K562 (cell line): ENCODE measurements around the gene GOLGA8T. TPM values are rescaled to one million over a fixed set of nuclear protein-coding genes. Genes with fewer than 3 reads are reported as not detected.
"Not testable (repeated sequence)": the region's sequence is repeated elsewhere in the genome, so short reads cannot be mapped to it uniquely, and the experiment has no call there.

Experiments
- ATAC-seq: fragments of 200-7000 bp; cut with Tn5 transposase; 3 replicates; pipeline ENCODE4 v1.9.1; 2020; ENCODE audit warnings: moderate library complexity
- Bru-seq: library from RNA; stranded (reverse); fragments of 400-500 nt; gene quantifications from one replicate; lab custom pipeline; 2021; lab: Mats Ljungman, UMichigan
- BruChase-seq, 2 experiments: library from RNA; stranded (reverse); fragments of 400-500 nt; gene quantifications; one replicate each; lab custom pipeline; 2021; lab: Mats Ljungman, UMichigan
- BruUV-seq: library from RNA; stranded (reverse); fragments of 400-500 nt; replicated peaks from 2 replicates; lab custom pipeline; 2021; lab: Mats Ljungman, UMichigan
- CTCF ChIA-PET: fragments of 300-600 bp; formaldehyde crosslinking; extraction: SDS; loops from one replicate; lab custom pipeline; 2021; ENCODE audit warnings: low intra/inter-chr PET ratio; lab: Yijun Ruan, JAX
- POLR2A ChIA-PET: fragments of 300-600, 350-650 bp; sonication (Branson Sonifier 250); formaldehyde crosslinking; extraction: SDS; loops from one replicate; lab custom pipeline; 2021; ENCODE audit warnings: antibody characterized with exemption, inconsistent platforms; lab: Yijun Ruan, JAX
- DNase-seq, 4 experiments: peaks; one replicate each; pipeline versions ENCODE4 v3.0.0 to v3.0.0-alpha.2; 2011 to 2018; ENCODE audit warnings: low spot score in 3 of 4, mixed read lengths in 3 of 4; ENCODE audit errors: extremely low read depth in 1 of 4
- FAIRE-seq: peaks from 2 replicates; lab custom pipeline; 2011; peaks lifted over from hg19 to GRCh38; lab: Jason Lieb, UNC
- H2AFZ ChIP-seq: 2 replicates; pipeline ENCODE4 v1.6.0; 2011; ENCODE audit warnings: low read depth, low read length, control low read depth, inconsistent platforms
- H3K27ac ChIP-seq: fragments of 200-600 bp; 3 replicates; pipeline ENCODE4 v1.8.0; 2011; ENCODE audit warnings: low read depth, mild to moderate bottlenecking, control low read depth, inconsistent platforms, low read length, moderate library complexity, mixed read lengths; ENCODE audit errors: extremely low read depth
- H3K27me3 ChIP-seq, 2 experiments: fragments of 300-600 bp in 1 of 2; 2 replicates in 1 of 2; 3 replicates in 1 of 2; pipeline versions ENCODE4 v1.6.0 to v1.8.0; 2011; ENCODE audit warnings: inconsistent platforms in 2 of 2, low read length in 2 of 2, mild to moderate bottlenecking in 1 of 2, mixed read lengths in 1 of 2, moderate library complexity in 1 of 2; ENCODE audit not compliant: control insufficient read depth in 2 of 2, insufficient read depth in 2 of 2
- H3K36me3 ChIP-seq: fragments of 300-600 bp; 3 replicates; pipeline ENCODE4 v1.8.0; 2011; ENCODE audit warnings: mild to moderate bottlenecking, low read length, inconsistent platforms; ENCODE audit not compliant: control insufficient read depth, insufficient read depth
- H3K4me1 ChIP-seq, 2 experiments: fragments of 200-600 bp in 1 of 2; replicated peaks in 1 of 2; 2 replicates in 1 of 2; 3 replicates in 1 of 2; pipeline versions ENCODE4 v1.5.1 to v1.8.0; 2011; ENCODE audit warnings: inconsistent platforms in 2 of 2, low read length in 2 of 2, mild to moderate bottlenecking in 1 of 2, mixed read lengths in 1 of 2, moderate library complexity in 1 of 2; ENCODE audit not compliant: control insufficient read depth in 2 of 2, insufficient read depth in 2 of 2
- H3K4me2 ChIP-seq: 2 replicates; pipeline ENCODE4 v1.6.1; 2011; ENCODE audit warnings: low read length, control low read depth, inconsistent platforms, mixed read lengths; ENCODE audit not compliant: insufficient read depth
- H3K4me3 ChIP-seq: fragments of 200-600 bp; sonication (generic), shearing (Covaris generic); 2 replicates; pipeline ENCODE4 v1.5.1; 2016; ENCODE audit warnings: control low read depth, inconsistent platforms
- H3K79me2 ChIP-seq: fragments of 200-600 bp; 3 replicates; pipeline ENCODE4 v1.8.0; 2011; ENCODE audit warnings: low read length, inconsistent platforms; ENCODE audit not compliant: control insufficient read depth, insufficient read depth
- H3K9ac ChIP-seq, 2 experiments: 2 replicates each; pipeline versions ENCODE4 v1.6.0 to v1.6.1; 2011; ENCODE audit warnings: low read depth in 2 of 2, low read length in 2 of 2, control low read depth in 1 of 2, inconsistent platforms in 1 of 2, mild to moderate bottlenecking in 1 of 2, mixed read lengths in 1 of 2; ENCODE audit not compliant: insufficient read depth in 1 of 2
- H3K9me1 ChIP-seq: one replicate; pipeline ENCODE4 v1.6.0; 2011; ENCODE audit warnings: inconsistent platforms, mild to moderate bottlenecking, low read length, moderate library complexity; ENCODE audit not compliant: control insufficient read depth, insufficient read depth
- H3K9me3 ChIP-seq: replicated peaks from 2 replicates; pipeline ENCODE4 v1.5.1; 2011; ENCODE audit warnings: low read depth, low read length, inconsistent platforms; ENCODE audit not compliant: control insufficient read depth, insufficient read depth
- H4K20me1 ChIP-seq: replicated peaks from 2 replicates; pipeline ENCODE4 v1.6.1; 2011; ENCODE audit warnings: low read length, inconsistent platforms, mixed read lengths; ENCODE audit not compliant: control insufficient read depth, insufficient read depth
- WGBS: fragments of 100-300 bp; shearing (Covaris generic); methylation state at CpG from one replicate; pipeline ENCODE4 v1.1.6; 2016; ENCODE audit warnings: low coverage, mixed read lengths; ENCODE audit not compliant: insufficient coverage; ENCODE audit errors: missing lambda C conversion rate; 5-methylcytosine and 5-hydroxymethylcytosine counted together
- in situ Hi-C: fragments of 300-500 bp; cut with MboI; formaldehyde crosslinking; loops from 4 replicates; pipeline ENCODE4 v1.15.0; 2018; ENCODE audit warnings: inconsistent platforms, mixed read lengths
- intact Hi-C: fragments of 100-400 bp; cut with micrococcal nuclease; formaldehyde crosslinking; loops from 2 replicates; pipeline ENCODE4 v1.14.2; 2022
- long read RNA-seq, 3 experiments: library from polyadenylated mRNA in 2 of 3; library from RNA in 1 of 3; unstranded in 2 of 3; stranded (forward) in 1 of 3; transcript quantifications; one replicate each; pipeline ENCODE4 v2.0.0, GENCODE V29; 2019 to 2022
- polyA minus RNA-seq, 3 experiments: library from RNA; depleted of rRNA, polyadenylated mRNA; stranded (reverse); fragments of >200 nt; gene quantifications; 2 replicates each; pipeline ENCODE4 v1.2.3, GENCODE V29; 2011
- polyA plus RNA-seq, 8 experiments: library from polyadenylated mRNA; depleted of rRNA in 4 of 8; stranded (reverse) in 5 of 8; unstranded in 3 of 8; fragments of >200 nt; fragmentation: Nextera tagmentation in 2 of 8; fragmentation: Illumina TruSeq in 1 of 8; extraction: Ambion mirVana in 2 of 8; extraction: Trizol in 1 of 8; gene quantifications; 2 replicates each; pipeline versions ENCODE4 v1.2.1 to v1.2.3, GENCODE V29; 2011 to 2014; ENCODE audit warnings: inconsistent platforms in 1 of 8, missing spikeins in 1 of 8
- total RNA-seq, 7 experiments: library from RNA; depleted of rRNA in 6 of 7; stranded (reverse); fragments of >200 nt in 6 of 7; fragmentation: Illumina TruSeq in 2 of 7; extraction: Trizol in 2 of 7; gene quantifications; 2 replicates each; pipeline versions ENCODE4 v1.2.1 to v1.2.3, GENCODE V29; 2011 to 2021; ENCODE audit warnings: low replicate concordance in 1 of 7

The GOLGA8T gene
- total RNA-seq (2011; cell fraction: chromatin; rRNA removed; ENCODE audit: low replicate concordance): not detected in 2 replicates
- total RNA-seq (2011; cell fraction: nucleolus; rRNA removed): not detected in 2 replicates
- total RNA-seq (2011; cell fraction: nucleoplasm; rRNA removed): not detected in 2 replicates
- total RNA-seq (2014; rRNA removed) (not detected in 2 replicates), total RNA-seq (2014; rRNA removed; fragmentation: Illumina TruSeq; extraction: Trizol) (not detected in 2 replicates), total RNA-seq (2015; rRNA removed; fragmentation: Illumina TruSeq; extraction: Trizol) (not detected in 2 replicates), total RNA-seq (2021) (not detected in 2 replicates), polyA plus RNA-seq (2011; rRNA removed) (not detected in 2 replicates), polyA plus RNA-seq (2014; fragmentation: Illumina TruSeq; extraction: Trizol) (not detected in 2 replicates), polyA plus RNA-seq (2014; fragmentation: Nextera tagmentation; extraction: Ambion mirVana) (not detected), polyA plus RNA-seq (2014; rRNA removed) (not detected in 2 replicates), polyA minus RNA-seq (2011; rRNA and poly(A)+ RNA removed) (not detected in 2 replicates), Bru-seq, nascent RNA (not detected), BruChase-seq, experiment 1, labeled RNA remaining after a 2-hour chase (not detected), BruChase-seq, experiment 2, labeled RNA remaining after a 6-hour chase (not detected)
- not detected in 2 replicates for polyA plus RNA-seq (2011; cell fraction: cytosol; rRNA removed)
- polyA plus RNA-seq (2011; cell fraction: nucleus; rRNA removed): 0.10 and 0.11 TPM in 2 replicates
- 0.06 TPM in 1 of 2 replicates, not detected in the other for polyA plus RNA-seq (2012)
- not detected in 2 replicates for polyA minus RNA-seq (2011; cell fraction: cytosol; rRNA and poly(A)+ RNA removed)
- not detected in 2 replicates for polyA minus RNA-seq (2011; cell fraction: nucleus; rRNA and poly(A)+ RNA removed)
- long read RNA-seq, experiment 1: 0 reads
- long read RNA-seq, experiment 2: 0 reads
- long read RNA-seq, experiment 3: 0 reads

- CTCF ChIA-PET, H3K4me2 ChIP-seq, H3K9me3 ChIP-seq, BruUV-seq, H4K20me1 ChIP-seq, H3K9ac ChIP-seq, H3K27ac ChIP-seq, H2AFZ ChIP-seq, POLR2A ChIA-PET, H3K4me3 ChIP-seq, FAIRE-seq, in situ Hi-C loops, intact Hi-C loops, H3K4me1 ChIP-seq, DNase-seq, H3K36me3 ChIP-seq, ATAC-seq, H3K79me2 ChIP-seq, H3K9me1 ChIP-seq, H3K27me3 ChIP-seq: not testable (repeated sequence)
- WGBS: no CpG with 5 or more reads among the region's 7 CpGs
Observed at GRCh38 chr15:30134751-30135150, at the start of gene GOLGA8T. Gene GOLGA8T, plus strand, starts transcription at chr15:30135051. Its CDS starts 98 bp downstream, at chr15:30135149.

GRCh38 chr15:30097827-30098226, 37.0 kb upstream of the GOLGA8T start:
- in situ Hi-C loops, intact Hi-C loops, H3K4me3 ChIP-seq, H3K9me1 ChIP-seq, H3K79me2 ChIP-seq, H3K27me3 ChIP-seq, H3K36me3 ChIP-seq, H3K9ac ChIP-seq, H3K4me2 ChIP-seq, FAIRE-seq, H3K4me1 ChIP-seq, POLR2A ChIA-PET, H4K20me1 ChIP-seq, H3K27ac ChIP-seq, CTCF ChIA-PET, H2AFZ ChIP-seq, H3K9me3 ChIP-seq, BruUV-seq, DNase-seq: not testable (repeated sequence)
- no CpG with 5 or more reads among the region's 8 CpGs for WGBS
- peak; percentile 80 for ATAC-seq

GRCh38 chr15:30102890-30103289, 32.0 kb upstream of the GOLGA8T start:
- in situ Hi-C loops, H3K9me1 ChIP-seq, H3K36me3 ChIP-seq, H3K4me2 ChIP-seq, FAIRE-seq, H3K27me3 ChIP-seq, H3K4me1 ChIP-seq, H3K9me3 ChIP-seq, intact Hi-C loops, H3K9ac ChIP-seq, H3K79me2 ChIP-seq, H3K4me3 ChIP-seq, H4K20me1 ChIP-seq, DNase-seq, ATAC-seq, CTCF ChIA-PET, POLR2A ChIA-PET, H2AFZ ChIP-seq, H3K27ac ChIP-seq, BruUV-seq: not testable (repeated sequence)
- WGBS: no CpG with 5 or more reads among the region's 12 CpGs
